ENCODE results near the gene EVA1A. TPM values are rescaled to one million over a fixed set of nuclear protein-coding genes. Genes with fewer than 3 reads are reported as not detected.

The EVA1A gene
- total RNA-seq, 3 donors from 2014 or later (not counting 1 experiment from before 2014, with no cell fraction given): not detected

DNA sequence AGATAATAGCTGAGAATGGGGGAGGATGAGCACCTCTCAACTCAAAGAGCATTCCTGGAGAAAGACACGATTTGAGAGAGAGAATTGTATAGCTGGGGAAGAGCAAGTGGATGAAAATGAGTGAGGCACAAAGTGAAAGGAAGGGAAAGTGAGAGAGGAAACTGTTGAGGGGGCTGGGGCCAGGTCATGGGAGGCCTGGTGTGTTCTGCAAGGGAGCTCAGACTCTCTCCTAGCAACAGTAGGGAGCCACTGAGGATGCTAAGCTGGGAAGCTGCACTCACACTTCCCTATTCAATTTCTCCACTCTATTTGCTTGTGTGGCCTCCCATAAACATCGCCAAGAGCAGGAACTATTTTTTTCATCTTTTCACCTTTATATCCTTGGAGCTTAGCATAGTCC is 14.8 kb downstream of the EVA1A start:
- no peaks in the 10 kb centered on the region for H3K36me3 ChIP-seq (ENCODE audit: control insufficient read depth, insufficient read depth, low read length)
- DNase-seq (no peak), ATAC-seq (no peak)
- intact Hi-C loops (cut with micrococcal nuclease): no loop called here
- no peaks in the 10 kb centered on the region for H3K27me3 ChIP-seq (ENCODE audit: control insufficient read depth, insufficient read depth, low read length)
- H3K4me3 ChIP-seq (ENCODE audit: low read length): no peak overlapping the region
- H3K4me1 ChIP-seq (ENCODE audit: control insufficient read depth, insufficient read depth, low read length): no peaks in the 10 kb centered on the region
- no peaks in the 10 kb centered on the region for H3K9me3 ChIP-seq (ENCODE audit: control insufficient read depth, insufficient read depth, low read length)
- H3K9me3 Mint-ChIP-seq: peaks cover 0 to 2% of the 10 kb centered on the region in 2 donors
- TF ChIP-seq, protein P1, sequence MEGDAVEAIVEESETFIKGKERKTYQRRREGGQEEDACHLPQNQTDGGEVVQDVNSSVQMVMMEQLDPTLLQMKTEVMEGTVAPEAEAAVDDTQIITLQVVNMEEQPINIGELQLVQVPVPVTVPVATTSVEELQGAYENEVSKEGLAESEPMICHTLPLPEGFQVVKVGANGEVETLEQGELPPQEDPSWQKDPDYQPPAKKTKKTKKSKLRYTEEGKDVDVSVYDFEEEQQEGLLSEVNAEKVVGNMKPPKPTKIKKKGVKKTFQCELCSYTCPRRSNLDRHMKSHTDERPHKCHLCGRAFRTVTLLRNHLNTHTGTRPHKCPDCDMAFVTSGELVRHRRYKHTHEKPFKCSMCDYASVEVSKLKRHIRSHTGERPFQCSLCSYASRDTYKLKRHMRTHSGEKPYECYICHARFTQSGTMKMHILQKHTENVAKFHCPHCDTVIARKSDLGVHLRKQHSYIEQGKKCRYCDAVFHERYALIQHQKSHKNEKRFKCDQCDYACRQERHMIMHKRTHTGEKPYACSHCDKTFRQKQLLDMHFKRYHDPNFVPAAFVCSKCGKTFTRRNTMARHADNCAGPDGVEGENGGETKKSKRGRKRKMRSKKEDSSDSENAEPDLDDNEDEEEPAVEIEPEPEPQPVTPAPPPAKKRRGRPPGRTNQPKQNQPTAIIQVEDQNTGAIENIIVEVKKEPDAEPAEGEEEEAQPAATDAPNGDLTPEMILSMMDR (IDR thresholded peaks at IDR 0.05): no peak
- no peak overlapping the region for H3K27ac Mint-ChIP-seq
- H3K27ac ChIP-seq (ENCODE audit: low read length): no peak overlapping the region
- H3K4me1 Mint-ChIP-seq: peaks cover 0 to 5% of the 10 kb centered on the region in 2 donors
- H3K4me3 Mint-ChIP-seq: no peak overlapping the region
- H3K36me3 Mint-ChIP-seq: no peaks in the 10 kb centered on the region
- peaks cover 5 to 13% of the 10 kb centered on the region in 2 donors for H3K27me3 Mint-ChIP-seq (ENCODE audit: low read depth in 2 of 2)
- 81% methylated on average over 2 of the region's 2 CpGs for WGBS (ENCODE audit: insufficient coverage)

DNA sequence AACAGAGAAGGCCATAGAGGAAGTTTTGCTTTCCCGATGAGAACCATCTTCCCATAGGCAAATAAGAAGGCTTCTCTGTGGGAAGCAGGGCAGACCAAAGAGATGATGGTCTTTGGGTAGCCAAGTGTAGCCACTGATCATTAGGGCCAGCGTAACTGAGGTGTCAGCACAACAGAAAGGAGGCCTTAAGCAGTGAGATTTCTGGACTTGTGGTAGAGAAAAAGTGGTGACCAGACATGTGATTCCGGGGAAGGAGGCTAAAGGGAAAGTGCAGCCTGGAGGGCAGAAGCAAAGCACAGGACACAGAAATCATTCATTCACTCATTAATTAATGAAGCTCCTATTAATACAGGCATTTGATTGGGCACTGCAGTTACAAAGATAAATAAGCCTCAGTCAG is 15.4 kb downstream of the EVA1A start:
- Mint-ChIP-seq H3K4me3 (no peak overlapping the region), H3K4me1 (peaks cover 0 to 5% of the 10 kb centered on the region in 2 donors), H3K36me3 (no peaks in the 10 kb centered on the region), H3K27ac (no peak overlapping the region), H3K27me3 (ENCODE audit: low read depth in 2 of 2) (peaks cover 5 to 13% of the 10 kb centered on the region in 2 donors), H3K9me3 (peaks cover 0 to 2% of the 10 kb centered on the region in 2 donors)
- H3K36me3 ChIP-seq (ENCODE audit: control insufficient read depth, insufficient read depth, low read length): no peaks in the 10 kb centered on the region
- no peaks in the 10 kb centered on the region for H3K27me3 ChIP-seq (ENCODE audit: control insufficient read depth, insufficient read depth, low read length)
- ATAC-seq (no peak), DNase-seq (no peak)
- H3K4me3 ChIP-seq (ENCODE audit: low read length): no peak overlapping the region
- no peaks in the 10 kb centered on the region for H3K4me1 ChIP-seq (ENCODE audit: control insufficient read depth, insufficient read depth, low read length)
- TF ChIP-seq, protein P1 (IDR thresholded peaks at IDR 0.05): no peak
- WGBS (ENCODE audit: insufficient coverage): 90% methylated on average over 2 of the region's 3 CpGs
- H3K9me3 ChIP-seq (ENCODE audit: control insufficient read depth, insufficient read depth, low read length): no peaks in the 10 kb centered on the region
- H3K27ac ChIP-seq (ENCODE audit: low read length): no peak overlapping the region
- intact Hi-C loops (cut with micrococcal nuclease): no loop called here

DNA sequence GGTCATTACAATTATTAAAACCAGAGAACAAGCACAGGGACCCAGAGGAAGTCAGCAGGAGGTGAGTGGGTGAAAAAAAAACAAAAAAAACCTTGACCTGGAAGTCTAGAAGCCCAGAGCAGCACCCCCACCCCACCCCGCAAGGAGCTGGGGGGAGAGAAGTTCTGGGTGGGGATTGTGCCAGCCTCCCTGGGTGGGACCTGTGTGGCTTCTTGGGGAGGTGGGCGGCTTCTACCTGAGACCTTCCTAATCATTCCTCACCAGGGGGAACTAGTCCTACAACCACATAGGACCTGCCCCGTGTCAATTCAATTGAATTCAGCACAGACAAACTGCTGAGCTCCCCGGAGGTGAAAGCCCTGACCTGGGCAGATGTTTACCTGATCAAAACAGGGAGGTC is 17.3 kb downstream of the EVA1A start:
- no peak overlapping the region for H3K4me3 Mint-ChIP-seq
- Histone ChIP-seq H3K27ac (ENCODE audit: low read length) (no peak overlapping the region), H3K4me1 (ENCODE audit: control insufficient read depth, insufficient read depth, low read length) (no peaks in the 10 kb centered on the region), H3K9me3 (ENCODE audit: control insufficient read depth, insufficient read depth, low read length) (no peaks in the 10 kb centered on the region), H3K27me3 (ENCODE audit: control insufficient read depth, insufficient read depth, low read length) (no peaks in the 10 kb centered on the region), H3K4me3 (ENCODE audit: low read length) (no peak overlapping the region), H3K36me3 (ENCODE audit: control insufficient read depth, insufficient read depth, low read length) (no peaks in the 10 kb centered on the region)
- ATAC-seq (no peak), DNase-seq (no peak)
- H3K27ac Mint-ChIP-seq: no peak overlapping the region
- WGBS (ENCODE audit: insufficient coverage): 79% methylated on average over 2 of the region's 4 CpGs
- H3K36me3 Mint-ChIP-seq: no peaks in the 10 kb centered on the region
- H3K4me1 Mint-ChIP-seq: peaks cover 0 to 3% of the 10 kb centered on the region in 2 donors
- intact Hi-C loops (cut with micrococcal nuclease): no loop called here
- H3K27me3 Mint-ChIP-seq (ENCODE audit: low read depth in 2 of 2): peaks cover 3 to 9% of the 10 kb centered on the region in 2 donors
- peaks cover 0 to 2% of the 10 kb centered on the region in 2 donors for H3K9me3 Mint-ChIP-seq
- TF ChIP-seq, protein P1 (IDR thresholded peaks at IDR 0.05): no peak

DNA sequence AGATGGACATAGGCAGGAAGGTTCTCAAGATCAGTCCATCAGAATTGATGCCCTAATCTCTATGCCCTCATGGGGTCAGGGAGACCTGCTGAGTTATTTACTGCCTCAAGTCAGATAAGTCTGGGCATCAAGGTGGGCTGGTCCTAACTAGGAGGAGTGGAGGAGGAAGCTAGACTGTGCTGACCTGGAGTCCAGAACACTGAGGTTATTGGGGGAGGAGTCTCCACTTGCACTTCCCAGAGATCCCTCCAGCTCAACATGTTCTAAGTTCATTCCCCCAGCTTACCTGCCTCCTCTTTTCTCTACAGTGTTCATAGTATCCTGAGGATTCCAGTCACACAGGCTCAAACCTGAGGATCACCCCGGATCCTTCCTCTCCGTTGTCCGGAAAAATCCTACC is 19.3 kb downstream of the EVA1A start:
- H3K36me3 Mint-ChIP-seq: no peaks in the 10 kb centered on the region
- no peaks in the 10 kb centered on the region for H3K27me3 ChIP-seq (ENCODE audit: control insufficient read depth, insufficient read depth, low read length)
- H3K27ac ChIP-seq (ENCODE audit: low read length): no peak overlapping the region
- DNase-seq: no peak
- H3K9me3 Mint-ChIP-seq: peaks cover 0 to 2% of the 10 kb centered on the region in 2 donors
- WGBS (ENCODE audit: insufficient coverage): 91% methylated on average over 3 of the region's 3 CpGs
- H3K9me3 ChIP-seq (ENCODE audit: control insufficient read depth, insufficient read depth, low read length): no peaks in the 10 kb centered on the region
- intact Hi-C loops (cut with micrococcal nuclease): no loop called here
- H3K27me3 Mint-ChIP-seq (ENCODE audit: low read depth in 2 of 2): no peaks in the 10 kb centered on the region
- TF ChIP-seq, protein P1 (IDR thresholded peaks at IDR 0.05): no peak
- H3K4me1 ChIP-seq (ENCODE audit: control insufficient read depth, insufficient read depth, low read length): no peaks in the 10 kb centered on the region
- no peaks in the 10 kb centered on the region for H3K4me1 Mint-ChIP-seq
- H3K4me3 Mint-ChIP-seq: no peak overlapping the region
- H3K27ac Mint-ChIP-seq: no peak overlapping the region
- no peak for ATAC-seq
- H3K4me3 ChIP-seq (ENCODE audit: low read length): no peak overlapping the region
- H3K36me3 ChIP-seq (ENCODE audit: control insufficient read depth, insufficient read depth, low read length): no peaks in the 10 kb centered on the region
